HepG2 (cell line): Measurements from ENCODE around the gene BIRC5. TPM values are rescaled to one million over a fixed set of nuclear protein-coding genes. Genes with fewer than 3 reads are reported as not detected.

Source experiments
- ATM ChIP-seq: fragments of 450-650 bp; IDR thresholded peaks from 2 replicates; pipeline ENCODE4 v1.7.1; 2017; ENCODE audit warnings: mild to moderate bottlenecking, borderline replicate concordance
- HDAC1 ChIP-seq: sonication (generic); formaldehyde crosslinking; IDR thresholded peaks from 2 replicates; pipeline ENCODE4 v1.5.1; 2020; ENCODE audit warnings: mild to moderate bottlenecking, missing genetic modification reagents
- NR3C1 ChIP-seq: sonication (generic); formaldehyde crosslinking; IDR thresholded peaks from 2 replicates; pipeline ENCODE4 v1.4.0; 2020; ENCODE audit warnings: missing genetic modification reagents
- ZNF331 ChIP-seq: sonication (generic); formaldehyde crosslinking; IDR thresholded peaks from 2 replicates; pipeline ENCODE4 v1.4.0; 2020; ENCODE audit warnings: missing genetic modification reagents
- ZNF574 ChIP-seq: sonication (generic); formaldehyde crosslinking; IDR thresholded peaks from 2 replicates; pipeline ENCODE4 v1.4.0; 2020; ENCODE audit warnings: missing genetic modification reagents
- polyA plus RNA-seq, 8 experiments: library from polyadenylated mRNA; depleted of rRNA in 3 of 8; stranded (reverse) in 7 of 8; unstranded in 1 of 8; fragments of >200 nt; fragmentation: Illumina TruSeq in 4 of 8; extraction: Trizol in 4 of 8; gene quantifications; 2 replicates each; pipeline versions ENCODE4 v1.2.1 to v1.2.3, GENCODE V29; 2011 to 2016; ENCODE audit warnings: low read depth in 4 of 8, missing spikeins in 1 of 8, mixed read lengths in 1 of 8; ENCODE audit not compliant: insufficient read depth in 1 of 8
- total RNA-seq, 5 experiments: library from RNA; depleted of rRNA; stranded (reverse); fragments of >200 nt; fragmentation: Illumina TruSeq; extraction: Trizol; gene quantifications; 2 replicates each; pipeline ENCODE4 v1.2.3, GENCODE V29; 2016; ENCODE audit warnings: low read depth in 1 of 5
- TF ChIP-seq, protein P1 (sequence below): sonication (generic); formaldehyde crosslinking; IDR thresholded peaks from 2 replicates; pipeline ENCODE4 v1.5.1; 2020; ENCODE audit warnings: mild to moderate bottlenecking, missing genetic modification reagents, moderate library complexity
- TF ChIP-seq, protein P2 (sequence below): sonication (generic); formaldehyde crosslinking; IDR thresholded peaks from 2 replicates; pipeline ENCODE4 v1.5.1; 2020; ENCODE audit warnings: missing genetic modification reagents, mild to moderate bottlenecking, borderline replicate concordance
- TF ChIP-seq, protein P3 (sequence below): sonication (generic); formaldehyde crosslinking; IDR thresholded peaks from 2 replicates; pipeline ENCODE4 v1.4.0; 2020; ENCODE audit warnings: missing genetic modification reagents
- TF ChIP-seq, protein P4 (sequence below): sonication (generic); formaldehyde crosslinking; IDR thresholded peaks from 2 replicates; pipeline ENCODE4 v1.4.0; 2020; ENCODE audit warnings: missing genetic modification reagents, low read depth, mild to moderate bottlenecking, borderline replicate concordance
- TF ChIP-seq, protein P5 (sequence below): sonication (generic); formaldehyde crosslinking; IDR thresholded peaks from 2 replicates; pipeline ENCODE4 v1.9.0; 2021; ENCODE audit warnings: mild to moderate bottlenecking, missing genetic modification reagents

BIRC5 gene
- total and polyA plus RNA-seq, 2 of the 13 experiments (the other 11 are each of a cell fraction or from before 2014, with no cell fraction given), result 30.3 to 135 TPM

- TF ChIP-seq, protein P1, sequence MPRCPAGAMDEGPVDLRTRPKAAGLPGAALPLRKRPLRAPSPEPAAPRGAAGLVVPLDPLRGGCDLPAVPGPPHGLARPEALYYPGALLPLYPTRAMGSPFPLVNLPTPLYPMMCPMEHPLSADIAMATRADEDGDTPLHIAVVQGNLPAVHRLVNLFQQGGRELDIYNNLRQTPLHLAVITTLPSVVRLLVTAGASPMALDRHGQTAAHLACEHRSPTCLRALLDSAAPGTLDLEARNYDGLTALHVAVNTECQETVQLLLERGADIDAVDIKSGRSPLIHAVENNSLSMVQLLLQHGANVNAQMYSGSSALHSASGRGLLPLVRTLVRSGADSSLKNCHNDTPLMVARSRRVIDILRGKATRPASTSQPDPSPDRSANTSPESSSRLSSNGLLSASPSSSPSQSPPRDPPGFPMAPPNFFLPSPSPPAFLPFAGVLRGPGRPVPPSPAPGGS (CRISPR knock-in tag), result peak; percentile 66
- TF ChIP-seq, protein P2, sequence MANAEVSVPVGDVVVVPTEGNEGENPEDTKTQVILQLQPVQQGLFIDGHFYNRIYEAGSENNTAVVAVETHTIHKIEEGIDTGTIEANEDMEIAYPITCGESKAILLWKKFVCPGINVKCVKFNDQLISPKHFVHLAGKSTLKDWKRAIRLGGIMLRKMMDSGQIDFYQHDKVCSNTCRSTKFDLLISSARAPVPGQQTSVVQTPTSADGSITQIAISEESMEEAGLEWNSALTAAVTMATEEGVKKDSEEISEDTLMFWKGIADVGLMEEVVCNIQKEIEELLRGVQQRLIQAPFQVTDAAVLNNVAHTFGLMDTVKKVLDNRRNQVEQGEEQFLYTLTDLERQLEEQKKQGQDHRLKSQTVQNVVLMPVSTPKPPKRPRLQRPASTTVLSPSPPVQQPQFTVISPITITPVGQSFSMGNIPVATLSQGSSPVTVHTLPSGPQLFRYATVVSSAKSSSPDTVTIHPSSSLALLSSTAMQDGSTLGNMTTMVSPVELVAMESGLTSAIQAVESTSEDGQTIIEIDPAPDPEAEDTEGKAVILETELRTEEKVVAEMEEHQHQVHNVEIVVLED (CRISPR knock-in tag), result peak; percentile 97
- TF ChIP-seq, protein P3, sequence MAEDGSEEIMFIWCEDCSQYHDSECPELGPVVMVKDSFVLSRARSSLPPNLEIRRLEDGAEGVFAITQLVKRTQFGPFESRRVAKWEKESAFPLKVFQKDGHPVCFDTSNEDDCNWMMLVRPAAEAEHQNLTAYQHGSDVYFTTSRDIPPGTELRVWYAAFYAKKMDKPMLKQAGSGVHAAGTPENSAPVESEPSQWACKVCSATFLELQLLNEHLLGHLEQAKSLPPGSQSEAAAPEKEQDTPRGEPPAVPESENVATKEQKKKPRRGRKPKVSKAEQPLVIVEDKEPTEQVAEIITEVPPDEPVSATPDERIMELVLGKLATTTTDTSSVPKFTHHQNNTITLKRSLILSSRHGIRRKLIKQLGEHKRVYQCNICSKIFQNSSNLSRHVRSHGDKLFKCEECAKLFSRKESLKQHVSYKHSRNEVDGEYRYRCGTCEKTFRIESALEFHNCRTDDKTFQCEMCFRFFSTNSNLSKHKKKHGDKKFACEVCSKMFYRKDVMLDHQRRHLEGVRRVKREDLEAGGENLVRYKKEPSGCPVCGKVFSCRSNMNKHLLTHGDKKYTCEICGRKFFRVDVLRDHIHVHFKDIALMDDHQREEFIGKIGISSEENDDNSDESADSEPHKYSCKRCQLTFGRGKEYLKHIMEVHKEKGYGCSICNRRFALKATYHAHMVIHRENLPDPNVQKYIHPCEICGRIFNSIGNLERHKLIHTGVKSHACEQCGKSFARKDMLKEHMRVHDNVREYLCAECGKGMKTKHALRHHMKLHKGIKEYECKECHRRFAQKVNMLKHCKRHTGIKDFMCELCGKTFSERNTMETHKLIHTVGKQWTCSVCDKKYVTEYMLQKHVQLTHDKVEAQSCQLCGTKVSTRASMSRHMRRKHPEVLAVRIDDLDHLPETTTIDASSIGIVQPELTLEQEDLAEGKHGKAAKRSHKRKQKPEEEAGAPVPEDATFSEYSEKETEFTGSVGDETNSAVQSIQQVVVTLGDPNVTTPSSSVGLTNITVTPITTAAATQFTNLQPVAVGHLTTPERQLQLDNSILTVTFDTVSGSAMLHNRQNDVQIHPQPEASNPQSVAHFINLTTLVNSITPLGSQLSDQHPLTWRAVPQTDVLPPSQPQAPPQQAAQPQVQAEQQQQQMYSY (CRISPR knock-in tag), result no peak
- TF ChIP-seq ZNF574 (CRISPR knock-in tag) (peak; percentile 95), ATM (no peak), NR3C1 (no peak), ZNF331 (CRISPR knock-in tag) (peak; percentile 91), HDAC1 (CRISPR knock-in tag) (peak; percentile 100)
- TF ChIP-seq, protein P4, sequence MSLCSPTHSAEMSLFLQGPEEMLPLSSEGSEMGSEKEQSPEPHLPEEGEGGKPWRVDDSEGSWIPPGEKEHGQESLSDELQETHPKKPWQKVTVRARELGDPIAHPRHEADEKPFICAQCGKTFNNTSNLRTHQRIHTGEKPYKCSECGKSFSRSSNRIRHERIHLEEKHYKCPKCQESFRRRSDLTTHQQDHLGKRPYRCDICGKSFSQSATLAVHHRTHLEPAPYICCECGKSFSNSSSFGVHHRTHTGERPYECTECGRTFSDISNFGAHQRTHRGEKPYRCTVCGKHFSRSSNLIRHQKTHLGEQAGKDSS (CRISPR knock-in tag), result no peak; the same call in 1 of the 2 replicates
- TF ChIP-seq, protein P5, sequence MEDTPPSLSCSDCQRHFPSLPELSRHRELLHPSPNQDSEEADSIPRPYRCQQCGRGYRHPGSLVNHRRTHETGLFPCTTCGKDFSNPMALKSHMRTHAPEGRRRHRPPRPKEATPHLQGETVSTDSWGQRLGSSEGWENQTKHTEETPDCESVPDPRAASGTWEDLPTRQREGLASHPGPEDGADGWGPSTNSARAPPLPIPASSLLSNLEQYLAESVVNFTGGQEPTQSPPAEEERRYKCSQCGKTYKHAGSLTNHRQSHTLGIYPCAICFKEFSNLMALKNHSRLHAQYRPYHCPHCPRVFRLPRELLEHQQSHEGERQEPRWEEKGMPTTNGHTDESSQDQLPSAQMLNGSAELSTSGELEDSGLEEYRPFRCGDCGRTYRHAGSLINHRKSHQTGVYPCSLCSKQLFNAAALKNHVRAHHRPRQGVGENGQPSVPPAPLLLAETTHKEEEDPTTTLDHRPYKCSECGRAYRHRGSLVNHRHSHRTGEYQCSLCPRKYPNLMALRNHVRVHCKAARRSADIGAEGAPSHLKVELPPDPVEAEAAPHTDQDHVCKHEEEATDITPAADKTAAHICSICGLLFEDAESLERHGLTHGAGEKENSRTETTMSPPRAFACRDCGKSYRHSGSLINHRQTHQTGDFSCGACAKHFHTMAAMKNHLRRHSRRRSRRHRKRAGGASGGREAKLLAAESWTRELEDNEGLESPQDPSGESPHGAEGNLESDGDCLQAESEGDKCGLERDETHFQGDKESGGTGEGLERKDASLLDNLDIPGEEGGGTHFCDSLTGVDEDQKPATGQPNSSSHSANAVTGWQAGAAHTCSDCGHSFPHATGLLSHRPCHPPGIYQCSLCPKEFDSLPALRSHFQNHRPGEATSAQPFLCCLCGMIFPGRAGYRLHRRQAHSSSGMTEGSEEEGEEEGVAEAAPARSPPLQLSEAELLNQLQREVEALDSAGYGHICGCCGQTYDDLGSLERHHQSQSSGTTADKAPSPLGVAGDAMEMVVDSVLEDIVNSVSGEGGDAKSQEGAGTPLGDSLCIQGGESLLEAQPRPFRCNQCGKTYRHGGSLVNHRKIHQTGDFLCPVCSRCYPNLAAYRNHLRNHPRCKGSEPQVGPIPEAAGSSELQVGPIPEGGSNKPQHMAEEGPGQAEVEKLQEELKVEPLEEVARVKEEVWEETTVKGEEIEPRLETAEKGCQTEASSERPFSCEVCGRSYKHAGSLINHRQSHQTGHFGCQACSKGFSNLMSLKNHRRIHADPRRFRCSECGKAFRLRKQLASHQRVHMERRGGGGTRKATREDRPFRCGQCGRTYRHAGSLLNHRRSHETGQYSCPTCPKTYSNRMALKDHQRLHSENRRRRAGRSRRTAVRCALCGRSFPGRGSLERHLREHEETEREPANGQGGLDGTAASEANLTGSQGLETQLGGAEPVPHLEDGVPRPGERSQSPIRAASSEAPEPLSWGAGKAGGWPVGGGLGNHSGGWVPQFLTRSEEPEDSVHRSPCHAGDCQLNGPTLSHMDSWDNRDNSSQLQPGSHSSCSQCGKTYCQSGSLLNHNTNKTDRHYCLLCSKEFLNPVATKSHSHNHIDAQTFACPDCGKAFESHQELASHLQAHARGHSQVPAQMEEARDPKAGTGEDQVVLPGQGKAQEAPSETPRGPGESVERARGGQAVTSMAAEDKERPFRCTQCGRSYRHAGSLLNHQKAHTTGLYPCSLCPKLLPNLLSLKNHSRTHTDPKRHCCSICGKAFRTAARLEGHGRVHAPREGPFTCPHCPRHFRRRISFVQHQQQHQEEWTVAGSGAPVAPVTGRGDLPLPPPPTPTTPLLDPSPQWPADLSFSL (CRISPR knock-in tag), result no peak
These were observed at the start of gene BIRC5 (continued) for GRCh38 chr17:78214016-78214705.
